HG03108 (cell line): ENCODE data around the gene SMYD3.

ENCODE experiments used
- ATAC-seq: cut with Tn5 transposase; IDR thresholded peaks from one replicate; pipeline ENCODE4 v1.9.1; 2021; ENCODE audit warnings: moderate library complexity; ENCODE audit not compliant: unreplicated experiment

Gene SMYD3

GRCh38 chr1:246471688-246472087 is 35.4 kb downstream of the SMYD3 start:
- ATAC-seq, result no peak

GRCh38 chr1:246470585-246470984 is 36.5 kb downstream of the SMYD3 start:
- ATAC-seq, result no peak

GRCh38 chr1:246462986-246463385 is 44.1 kb downstream of the SMYD3 start:
- no peak for ATAC-seq

GRCh38 chr1:246460406-246460805 is 46.7 kb downstream of the SMYD3 start:
- ATAC-seq, result no peak

- no peak for ATAC-seq
Observed at GRCh38 chr1:246459221-246459620, 47.9 kb downstream of the SMYD3 start.

GRCh38 chr1:246455476-246455875 is 51.6 kb downstream of the SMYD3 start:
- ATAC-seq, result no peak

- no peak for ATAC-seq
Observed at GRCh38 chr1:246454655-246455054, 52.4 kb downstream of the SMYD3 start.

GRCh38 chr1:246450611-246451251 is 56.3 kb downstream of the SMYD3 start:
- no peak for ATAC-seq

GRCh38 chr1:246448373-246448772 is 58.7 kb downstream of the SMYD3 start:
- ATAC-seq, result no peak

- no peak for ATAC-seq
Observed at GRCh38 chr1:246447501-246447900, 59.6 kb downstream of the SMYD3 start.

GRCh38 chr1:246445503-246445902 is 61.6 kb downstream of the SMYD3 start:
- ATAC-seq, result no peak

- no peak for ATAC-seq
Observed at GRCh38 chr1:246444617-246445016, 62.5 kb downstream of the SMYD3 start.

- ATAC-seq, result no peak
Observed at GRCh38 chr1:246437961-246438360, 69.1 kb downstream of the SMYD3 start.

- ATAC-seq, result no peak
Observed at GRCh38 chr1:246435421-246436041, 71.5 kb downstream of the SMYD3 start.

GRCh38 chr1:246434335-246434734 is 72.7 kb downstream of the SMYD3 start:
- ATAC-seq, result no peak

GRCh38 chr1:246428542-246429308 is 78.4 kb downstream of the SMYD3 start:
- ATAC-seq, result no peak

- no peak for ATAC-seq
Observed at GRCh38 chr1:246427611-246428010, 79.5 kb downstream of the SMYD3 start.

GRCh38 chr1:246425895-246426294 is 81.2 kb downstream of the SMYD3 start:
- ATAC-seq, result no peak

GRCh38 chr1:246425139-246425794 is 81.8 kb downstream of the SMYD3 start:
- ATAC-seq, result no peak

GRCh38 chr1:246420300-246420699 is 86.8 kb downstream of the SMYD3 start:
- ATAC-seq, result no peak

- ATAC-seq, result no peak
Observed at GRCh38 chr1:246418565-246419312, 88.3 kb downstream of the SMYD3 start.
